Measurements from ENCODE around the gene PRR29. TPM values are rescaled to one million over a fixed set of nuclear protein-coding genes. Genes with fewer than 3 reads are reported as not detected.

The PRR29 gene
- total and polyA plus RNA-seq, 4 donors: 0.02 to 0.35 (median 0.14) TPM; not detected in 1

DNA sequence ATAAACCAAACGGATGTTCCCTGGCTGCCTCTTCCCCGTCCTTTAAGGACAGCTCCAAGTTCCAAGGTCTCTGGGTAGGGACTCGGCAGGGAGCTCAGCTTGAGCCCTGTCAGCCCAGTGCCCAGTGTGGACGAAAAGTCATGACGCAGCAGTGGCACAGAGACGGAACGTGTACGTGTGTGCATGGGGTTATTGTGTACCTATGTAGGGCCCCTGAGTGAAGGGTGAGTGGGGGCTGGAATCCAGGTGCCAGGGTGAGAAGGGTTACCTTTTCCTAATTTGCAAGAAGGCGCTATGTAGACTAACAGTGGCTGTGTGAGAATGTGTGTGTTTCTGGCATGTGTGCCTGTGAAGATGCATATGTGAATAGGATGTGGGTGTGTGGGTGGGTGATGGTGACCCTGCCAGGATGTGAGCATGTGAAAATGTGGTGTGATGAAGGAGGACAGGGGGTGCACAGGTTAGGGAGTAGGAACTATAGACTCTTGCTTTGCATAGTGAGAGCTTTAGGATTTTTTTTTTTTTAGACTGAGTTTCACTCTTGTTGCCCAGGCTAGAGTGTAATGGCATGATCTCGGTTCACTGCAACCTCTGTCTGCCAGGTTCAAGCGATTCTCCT lies 31.4 kb upstream of the PRR29 start:
- no peak overlapping the region for H3K9ac ChIP-seq (ENCODE audit: low read depth in 1 of 2, low read length in 2 of 2)
- no peak overlapping the region for H3K27ac ChIP-seq (ENCODE audit: low read depth in 1 of 2, low read length in 2 of 2)
- no peaks in the 10 kb centered on the region for H3K9me3 ChIP-seq (ENCODE audit: control insufficient read depth in 4 of 4, low read length in 3 of 4)
- peaks cover 0 to 5% (median 0%) of the 10 kb centered on the region in 4 donors for H3K4me1 ChIP-seq (ENCODE audit: control insufficient read depth in 4 of 4, insufficient read depth in 4 of 4, low read length in 3 of 4)
- TF ChIP-seq TAF1 (conservative IDR thresholded peaks at IDR 0.05) (no peak), FOXA1 (IDR thresholded peaks at IDR 0.05) (no peak), RXRA (IDR thresholded peaks at IDR 0.05) (no peak)
- TF ChIP-seq, protein P1, sequence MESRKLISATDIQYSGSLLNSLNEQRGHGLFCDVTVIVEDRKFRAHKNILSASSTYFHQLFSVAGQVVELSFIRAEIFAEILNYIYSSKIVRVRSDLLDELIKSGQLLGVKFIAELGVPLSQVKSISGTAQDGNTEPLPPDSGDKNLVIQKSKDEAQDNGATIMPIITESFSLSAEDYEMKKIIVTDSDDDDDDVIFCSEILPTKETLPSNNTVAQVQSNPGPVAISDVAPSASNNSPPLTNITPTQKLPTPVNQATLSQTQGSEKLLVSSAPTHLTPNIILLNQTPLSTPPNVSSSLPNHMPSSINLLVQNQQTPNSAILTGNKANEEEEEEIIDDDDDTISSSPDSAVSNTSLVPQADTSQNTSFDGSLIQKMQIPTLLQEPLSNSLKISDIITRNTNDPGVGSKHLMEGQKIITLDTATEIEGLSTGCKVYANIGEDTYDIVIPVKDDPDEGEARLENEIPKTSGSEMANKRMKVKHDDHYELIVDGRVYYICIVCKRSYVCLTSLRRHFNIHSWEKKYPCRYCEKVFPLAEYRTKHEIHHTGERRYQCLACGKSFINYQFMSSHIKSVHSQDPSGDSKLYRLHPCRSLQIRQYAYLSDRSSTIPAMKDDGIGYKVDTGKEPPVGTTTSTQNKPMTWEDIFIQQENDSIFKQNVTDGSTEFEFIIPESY (IDR thresholded peaks at IDR 0.05): no peak
- DNase-seq (ENCODE audit: low spot score): no peak
- no peaks in the 10 kb centered on the region for H3K36me3 ChIP-seq (ENCODE audit: control insufficient read depth in 4 of 4, insufficient read depth in 3 of 4, low read depth in 1 of 4, low read length in 3 of 4)
- 76% methylated on average over 11 of the region's 11 CpGs for WGBS
- no peak overlapping the region for H3K4me3 ChIP-seq (ENCODE audit: low read depth in 1 of 3, low read length in 3 of 3)
- H3K27me3 ChIP-seq (ENCODE audit: control insufficient read depth in 4 of 4, insufficient read depth in 4 of 4, low read length in 3 of 4): no peaks in the 10 kb centered on the region

DNA sequence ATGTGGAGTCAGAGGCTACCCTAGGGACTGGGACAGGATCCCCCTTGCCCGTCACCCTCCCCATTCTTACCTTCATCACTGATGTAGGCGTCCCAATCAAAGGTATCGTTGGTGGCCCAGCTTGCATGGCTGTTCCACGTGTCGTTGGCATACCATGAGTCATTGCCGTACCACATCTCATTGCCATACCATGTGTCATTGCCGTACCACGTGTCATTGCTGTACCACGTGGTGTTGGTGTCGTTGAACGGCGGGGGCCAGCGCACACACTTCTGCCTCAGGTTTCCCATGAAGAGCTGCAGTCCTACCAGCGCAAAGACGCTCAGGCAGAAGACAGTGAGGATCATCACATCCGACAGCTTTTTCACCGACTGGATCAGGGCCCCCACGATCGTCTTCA lies 30.2 kb upstream of the PRR29 start:
- H3K4me3 ChIP-seq (ENCODE audit: low read depth in 1 of 3, low read length in 3 of 3): no peak overlapping the region
- H3K36me3 ChIP-seq (ENCODE audit: control insufficient read depth in 4 of 4, insufficient read depth in 3 of 4, low read depth in 1 of 4, low read length in 3 of 4): no peaks in the 10 kb centered on the region
- H3K9me3 ChIP-seq (ENCODE audit: control insufficient read depth in 4 of 4, low read length in 3 of 4): no peaks in the 10 kb centered on the region
- peaks cover 0 to under 1% (median 0%) of the 10 kb centered on the region in 4 donors for H3K4me1 ChIP-seq (ENCODE audit: control insufficient read depth in 4 of 4, insufficient read depth in 4 of 4, low read length in 3 of 4)
- H3K27me3 ChIP-seq (ENCODE audit: control insufficient read depth in 4 of 4, insufficient read depth in 4 of 4, low read length in 3 of 4): no peaks in the 10 kb centered on the region
- TF ChIP-seq NR2F2 (IDR thresholded peaks at IDR 0.05) (no peak), FOXA2 (IDR thresholded peaks at IDR 0.05) (no peak), RAD21 (IDR thresholded peaks at IDR 0.05) (no peak), JUND (IDR thresholded peaks at IDR 0.05) (no peak), GABPA (IDR thresholded peaks at IDR 0.05 in 1 of 2, conservative IDR thresholded peaks at IDR 0.05 in 1 of 2) (no peak), EGR1 (IDR thresholded peaks at IDR 0.05; ENCODE audit: low read depth in 2 of 2) (no peak), HNF4G (IDR thresholded peaks at IDR 0.05) (no peak), HNF4A (conservative IDR thresholded peaks at IDR 0.05) (no peak), SP1 (IDR thresholded peaks at IDR 0.05) (no peak), TAF1 (conservative IDR thresholded peaks at IDR 0.05) (no peak), RXRA (IDR thresholded peaks at IDR 0.05) (no peak), FOXA1 (IDR thresholded peaks at IDR 0.05) (no peak)
- TF ChIP-seq, protein P2, sequence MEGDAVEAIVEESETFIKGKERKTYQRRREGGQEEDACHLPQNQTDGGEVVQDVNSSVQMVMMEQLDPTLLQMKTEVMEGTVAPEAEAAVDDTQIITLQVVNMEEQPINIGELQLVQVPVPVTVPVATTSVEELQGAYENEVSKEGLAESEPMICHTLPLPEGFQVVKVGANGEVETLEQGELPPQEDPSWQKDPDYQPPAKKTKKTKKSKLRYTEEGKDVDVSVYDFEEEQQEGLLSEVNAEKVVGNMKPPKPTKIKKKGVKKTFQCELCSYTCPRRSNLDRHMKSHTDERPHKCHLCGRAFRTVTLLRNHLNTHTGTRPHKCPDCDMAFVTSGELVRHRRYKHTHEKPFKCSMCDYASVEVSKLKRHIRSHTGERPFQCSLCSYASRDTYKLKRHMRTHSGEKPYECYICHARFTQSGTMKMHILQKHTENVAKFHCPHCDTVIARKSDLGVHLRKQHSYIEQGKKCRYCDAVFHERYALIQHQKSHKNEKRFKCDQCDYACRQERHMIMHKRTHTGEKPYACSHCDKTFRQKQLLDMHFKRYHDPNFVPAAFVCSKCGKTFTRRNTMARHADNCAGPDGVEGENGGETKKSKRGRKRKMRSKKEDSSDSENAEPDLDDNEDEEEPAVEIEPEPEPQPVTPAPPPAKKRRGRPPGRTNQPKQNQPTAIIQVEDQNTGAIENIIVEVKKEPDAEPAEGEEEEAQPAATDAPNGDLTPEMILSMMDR (IDR thresholded peaks at IDR 0.05; ENCODE audit: low read depth, low read length, missing input control): no peak
- TF ChIP-seq, protein P3, sequence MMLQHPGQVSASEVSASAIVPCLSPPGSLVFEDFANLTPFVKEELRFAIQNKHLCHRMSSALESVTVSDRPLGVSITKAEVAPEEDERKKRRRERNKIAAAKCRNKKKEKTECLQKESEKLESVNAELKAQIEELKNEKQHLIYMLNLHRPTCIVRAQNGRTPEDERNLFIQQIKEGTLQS (IDR thresholded peaks at IDR 0.05): no peak
- TF ChIP-seq, protein P4, sequence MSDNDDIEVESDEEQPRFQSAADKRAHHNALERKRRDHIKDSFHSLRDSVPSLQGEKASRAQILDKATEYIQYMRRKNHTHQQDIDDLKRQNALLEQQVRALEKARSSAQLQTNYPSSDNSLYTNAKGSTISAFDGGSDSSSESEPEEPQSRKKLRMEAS (IDR thresholded peaks at IDR 0.05): no peak
- TF ChIP-seq, protein P5, sequence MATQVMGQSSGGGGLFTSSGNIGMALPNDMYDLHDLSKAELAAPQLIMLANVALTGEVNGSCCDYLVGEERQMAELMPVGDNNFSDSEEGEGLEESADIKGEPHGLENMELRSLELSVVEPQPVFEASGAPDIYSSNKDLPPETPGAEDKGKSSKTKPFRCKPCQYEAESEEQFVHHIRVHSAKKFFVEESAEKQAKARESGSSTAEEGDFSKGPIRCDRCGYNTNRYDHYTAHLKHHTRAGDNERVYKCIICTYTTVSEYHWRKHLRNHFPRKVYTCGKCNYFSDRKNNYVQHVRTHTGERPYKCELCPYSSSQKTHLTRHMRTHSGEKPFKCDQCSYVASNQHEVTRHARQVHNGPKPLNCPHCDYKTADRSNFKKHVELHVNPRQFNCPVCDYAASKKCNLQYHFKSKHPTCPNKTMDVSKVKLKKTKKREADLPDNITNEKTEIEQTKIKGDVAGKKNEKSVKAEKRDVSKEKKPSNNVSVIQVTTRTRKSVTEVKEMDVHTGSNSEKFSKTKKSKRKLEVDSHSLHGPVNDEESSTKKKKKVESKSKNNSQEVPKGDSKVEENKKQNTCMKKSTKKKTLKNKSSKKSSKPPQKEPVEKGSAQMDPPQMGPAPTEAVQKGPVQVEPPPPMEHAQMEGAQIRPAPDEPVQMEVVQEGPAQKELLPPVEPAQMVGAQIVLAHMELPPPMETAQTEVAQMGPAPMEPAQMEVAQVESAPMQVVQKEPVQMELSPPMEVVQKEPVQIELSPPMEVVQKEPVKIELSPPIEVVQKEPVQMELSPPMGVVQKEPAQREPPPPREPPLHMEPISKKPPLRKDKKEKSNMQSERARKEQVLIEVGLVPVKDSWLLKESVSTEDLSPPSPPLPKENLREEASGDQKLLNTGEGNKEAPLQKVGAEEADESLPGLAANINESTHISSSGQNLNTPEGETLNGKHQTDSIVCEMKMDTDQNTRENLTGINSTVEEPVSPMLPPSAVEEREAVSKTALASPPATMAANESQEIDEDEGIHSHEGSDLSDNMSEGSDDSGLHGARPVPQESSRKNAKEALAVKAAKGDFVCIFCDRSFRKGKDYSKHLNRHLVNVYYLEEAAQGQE (IDR thresholded peaks at IDR 0.05): no peak
- H3K27ac ChIP-seq (ENCODE audit: low read depth in 1 of 2, low read length in 2 of 2): no peak overlapping the region
- 87% methylated on average over 19 of the region's 19 CpGs for WGBS
- H3K9ac ChIP-seq (ENCODE audit: low read depth in 1 of 2, low read length in 2 of 2): no peak overlapping the region
- DNase-seq (ENCODE audit: low spot score): no peak
